B cell (primary cell): ENCODE data around the gene ZBED2. TPM values are rescaled to one million over a fixed set of nuclear protein-coding genes. Genes with fewer than 3 reads are reported as not detected.
A peak's percentile ranks its signal among the peaks of the same experiment; 100 is the strongest.

Experiments
- ATAC-seq: fragments of 200-7000 bp; cut with Tn5 transposase; one replicate; pipeline ENCODE4 v1.10.0; 2021; ENCODE audit warnings: low read depth, mild to moderate bottlenecking, moderate number of reproducible peaks, moderate library complexity
- CTCF ChIA-PET: fragments of 350-600 bp; sonication (Branson Sonifier 250); formaldehyde crosslinking; loops from one replicate; lab custom pipeline; 2021; ENCODE audit warnings: antibody characterized with exemption, inconsistent platforms; lab: Charles Lee
- POLR2A ChIA-PET: fragments of 350-600 bp; sonication (Branson Sonifier 250); formaldehyde crosslinking; loops from one replicate; lab custom pipeline; 2021; ENCODE audit warnings: antibody characterized with exemption; lab: Charles Lee
- DNase-seq: peaks from one replicate; pipeline ENCODE4 v3.0.0; 2013
- H2AFZ ChIP-seq: 2 replicates; pipeline ENCODE4 v1.6.1; 2012; ENCODE audit warnings: mild to moderate bottlenecking, low read depth, low read length; ENCODE audit not compliant: insufficient read depth, poor library complexity, severe bottlenecking
- H3K27ac ChIP-seq, 2 donors: 1 replicate in 1 of 2; 2 replicates in 1 of 2; pipeline ENCODE4 v1.5.1; 2012 to 2013; ENCODE audit warnings: low read length in 2 of 2, mild to moderate bottlenecking in 2 of 2, moderate library complexity in 1 of 2
- H3K27me3 ChIP-seq, 4 experiments: fragments of 200-600 bp in 1 of 4; sonication (generic) in 1 of 4; replicated peaks in 1 of 4; 1 replicate in 2 of 4; 2 replicates in 2 of 4; pipeline versions ENCODE4 v1.6.1 to v1.7.0; 2013 to 2016; ENCODE audit warnings: low read length in 3 of 4, mild to moderate bottlenecking in 2 of 4, mixed read lengths in 1 of 4, moderate library complexity in 1 of 4; ENCODE audit not compliant: insufficient read depth in 4 of 4, control insufficient read depth in 3 of 4; ENCODE audit errors: control extremely low read depth in 1 of 4
- H3K36me3 ChIP-seq, 2 experiments: replicated peaks in 1 of 2; 1 replicate in 1 of 2; 2 replicates in 1 of 2; pipeline versions ENCODE4 v1.6.1 to v1.7.1; 2013; ENCODE audit warnings: low read length in 1 of 2; ENCODE audit not compliant: insufficient read depth in 2 of 2, control insufficient read depth in 1 of 2; ENCODE audit errors: control extremely low read depth in 1 of 2, extremely low read depth in 1 of 2
- H3K4me1 ChIP-seq, 2 donors: fragments of 200-600 bp in 1 of 2; sonication (generic) in 1 of 2; 1 replicate in 1 of 2; 2 replicates in 1 of 2; pipeline versions ENCODE4 v1.5.1 to v1.6.1; 2013 to 2017; ENCODE audit warnings: low read length in 2 of 2; ENCODE audit not compliant: control insufficient read depth in 2 of 2, insufficient read depth in 2 of 2
- H3K4me2 ChIP-seq: replicated peaks from 2 replicates; pipeline ENCODE3; 2012; ENCODE audit warnings: mild to moderate bottlenecking, low read depth, low read length; ENCODE audit not compliant: poor library complexity, severe bottlenecking
- H3K4me3 ChIP-seq, 5 experiments: fragments of 200-600 bp in 1 of 5; sonication (generic) in 1 of 5; 1 replicate in 3 of 5; 2 replicates in 2 of 5; pipeline versions ENCODE4 v1.5.1 to v1.7.0; 2011 to 2016; ENCODE audit warnings: low read length in 4 of 5, mild to moderate bottlenecking in 4 of 5, low read depth in 2 of 5, control low read depth in 1 of 5, moderate library complexity in 1 of 5; ENCODE audit not compliant: insufficient read depth in 1 of 5; ENCODE audit errors: control extremely low read depth in 1 of 5, extremely low read depth in 1 of 5
- H3K79me2 ChIP-seq: fragments of 200-600 bp; sonication (generic); one replicate; pipeline ENCODE4 v1.6.0; 2016; ENCODE audit warnings: low read length; ENCODE audit not compliant: control insufficient read depth, insufficient read depth
- H3K9ac ChIP-seq: fragments of 200-600 bp; sonication (generic); 2 replicates; pipeline ENCODE4 v1.6.1; 2017; ENCODE audit warnings: mild to moderate bottlenecking, low read length, moderate library complexity
- H3K9me3 ChIP-seq, 3 donors: one replicate each; pipeline versions ENCODE4 v1.6.1 to v1.7.1; 2013; ENCODE audit warnings: low read length in 2 of 3; ENCODE audit not compliant: control insufficient read depth in 2 of 3, insufficient read depth in 1 of 3; ENCODE audit errors: control extremely low read depth in 1 of 3
- H4K20me1 ChIP-seq: 2 replicates; pipeline ENCODE4 v1.6.0; 2012; ENCODE audit warnings: mild to moderate bottlenecking, low read length; ENCODE audit not compliant: insufficient read depth, control insufficient read depth, poor library complexity, severe bottlenecking
- H3K27ac Mint-ChIP-seq: one replicate; pipeline ENCODE4 v1.8.0; 2021; ENCODE audit warnings: mixed read lengths
- H3K27me3 Mint-ChIP-seq: one replicate; pipeline ENCODE4 v1.8.0; 2021; ENCODE audit warnings: mixed read lengths
- H3K4me1 Mint-ChIP-seq: one replicate; pipeline ENCODE4 v1.8.0; 2021; ENCODE audit warnings: mixed read lengths
- H3K4me3 Mint-ChIP-seq: one replicate; pipeline ENCODE4 v1.8.0; 2021; ENCODE audit warnings: mixed read lengths
- H3K9me3 Mint-ChIP-seq: one replicate; pipeline ENCODE4 v1.8.0; 2022; ENCODE audit warnings: mixed read lengths; ENCODE audit not compliant: insufficient read depth
- CTCF ChIP-seq: fragments of 200-600 bp; IDR thresholded peaks from one replicate; pipeline ENCODE4 v1.8.0; 2022; ENCODE audit warnings: antibody characterized with exemption, mild to moderate bottlenecking
- EZH2 ChIP-seq: IDR thresholded peaks from 2 replicates; pipeline ENCODE4 v1.6.1; 2012; ENCODE audit warnings: borderline replicate concordance, low read depth, mild to moderate bottlenecking, moderate library complexity, low read length; ENCODE audit not compliant: insufficient read depth, poor library complexity, severe bottlenecking
- WGBS: methylation state at CpG from one replicate; pipeline ENCODE4 v1.1.5; 2013; ENCODE audit warnings: missing lambda C conversion rate; ENCODE audit not compliant: insufficient coverage; 5-methylcytosine and 5-hydroxymethylcytosine counted together
- intact Hi-C: fragments of 100-400 bp; cut with micrococcal nuclease; formaldehyde crosslinking; loops from one replicate; pipeline ENCODE4 v1.10.0; 2022
- polyA plus RNA-seq: library from polyadenylated mRNA; depleted of rRNA; stranded (reverse); fragments of >200 nt; gene quantifications from 2 replicates; pipeline ENCODE4 v1.2.3, GENCODE V29; 2012
- total RNA-seq, 2 donors: library from RNA; stranded (reverse); fragments of 120-200 nt in 1 of 2; gene quantifications; 1 replicate in 1 of 2; 2 replicates in 1 of 2; pipeline versions ENCODE4 v1.2.3 to v1.2.4, GENCODE V29; 2013 to 2022

Gene ZBED2
- total and polyA plus RNA-seq, 2 donors (not counting 1 experiment from before 2014, with no cell fraction given): 0.36 to 6.0 TPM

- DNase-seq (peak; percentile 49), ATAC-seq (peak; percentile 82)
- WGBS: 79% methylated on average over 3 of the region's 6 CpGs
- H3K4me2 ChIP-seq: peak overlapping the region; percentile 42
- H3K4me3 ChIP-seq: no peak overlapping the region
- H3K27ac ChIP-seq: peak overlapping the region; percentile 2 to 39
- peak overlapping the region; percentile 59 for H3K4me3 Mint-ChIP-seq
- ChIA-PET POLR2A (interaction anchor here (0.7 to 1.0 kb wide), 2 partner anchors 22 to 51 kb away, joined by 3 to 6 read pairs; partner anchors contain the start of gene ZBED2), CTCF (interaction anchor here (0.7 to 5.4 kb wide), 16 partner anchors 9 to 352 kb away, joined by 3 to 71 read pairs (median 7); partner anchors contain the start of gene ZBED2)
- H3K4me1 ChIP-seq: peaks cover 16 to 21% of the 10 kb centered on the region in 2 donors
- no peak overlapping the region for H3K9ac ChIP-seq
- peaks cover 21% of the 10 kb centered on the region for H3K4me1 Mint-ChIP-seq
- H4K20me1 ChIP-seq: no peaks in the 10 kb centered on the region
- H3K27ac Mint-ChIP-seq: peak overlapping the region; percentile 87
- H3K27me3 ChIP-seq: no peaks in the 10 kb centered on the region
- intact Hi-C loops: loop anchor here (1.0 to 5.0 kb wide), 3 partner anchors 38 to 76 kb away; no protein-coding TSS in a partner anchor
- H2AFZ ChIP-seq: peak overlapping the region; percentile 48
- peaks cover 0 to 2% of the 10 kb centered on the region in 2 experiments for H3K36me3 ChIP-seq
- peaks cover 0 to 19% (median 2%) of the 10 kb centered on the region in 3 donors for H3K9me3 ChIP-seq
- H3K27me3 Mint-ChIP-seq: no peaks in the 10 kb centered on the region
- H3K9me3 Mint-ChIP-seq: no peaks in the 10 kb centered on the region
- peak; percentile 8 for TF ChIP-seq CTCF
- TF ChIP-seq EZH2: no peak
- no peaks in the 10 kb centered on the region for H3K79me2 ChIP-seq
These were observed 21.4 kb upstream of the ZBED2 start for GRCh38 chr3:111616417-111617105.

GRCh38 chr3:111615880-111616279, 20.7 kb upstream of the ZBED2 start:
- Histone ChIP-seq H2AFZ (peak overlapping the region; percentile 32), H3K4me3 (no peak overlapping the region), H3K9ac (no peak overlapping the region), H3K27me3 (no peaks in the 10 kb centered on the region), H3K79me2 (no peaks in the 10 kb centered on the region), H3K4me2 (peak overlapping the region; percentile 42), H3K4me1 (peaks cover 18 to 24% of the 10 kb centered on the region in 2 donors), H4K20me1 (no peaks in the 10 kb centered on the region), H3K9me3 (peaks cover 0 to 19% (median 2%) of the 10 kb centered on the region in 3 donors), H3K36me3 (peaks cover 0 to 6% of the 10 kb centered on the region in 2 experiments), H3K27ac (peak overlapping the region; percentile 2 to 39)
- ChIA-PET CTCF (interaction anchor here (0.7 to 5.4 kb wide), 14 partner anchors 9 to 102 kb away, joined by 3 to 71 read pairs (median 8); partner anchors contain the start of gene ZBED2), POLR2A (interaction anchor here (0.7 to 1.0 kb wide), 2 partner anchors 21 to 52 kb away, joined by 3 to 6 read pairs; partner anchors contain the start of gene ZBED2)
- peaks cover 27% of the 10 kb centered on the region for H3K4me1 Mint-ChIP-seq
- TF ChIP-seq EZH2 (no peak), CTCF (no peak)
- intact Hi-C loops: loop anchor here (1.0 to 5.0 kb wide), 3 partner anchors 38 to 75 kb away; no protein-coding TSS in a partner anchor
- H3K4me3 Mint-ChIP-seq: no peak overlapping the region
- H3K27ac Mint-ChIP-seq: peak overlapping the region; percentile 69
- H3K9me3 Mint-ChIP-seq: no peaks in the 10 kb centered on the region
- ATAC-seq (no peak), DNase-seq (peak; percentile 36)
- no peaks in the 10 kb centered on the region for H3K27me3 Mint-ChIP-seq
- 0% methylated on average over 2 of the region's 3 CpGs for WGBS
